Kidney (tissue), 14 donors: ENCODE data around the gene NCKAP5. TPM values are rescaled to one million over a fixed set of nuclear protein-coding genes. Genes with fewer than 3 reads are reported as not detected.

Source experiments
- DNase-seq, 5 donors: peaks; one replicate each; pipeline ENCODE4 v3.0.0-alpha.2; 2013 to 2020
- FAIRE-seq: peaks from 2 replicates; lab custom pipeline; 2012; peaks lifted over from hg19 to GRCh38; lab: Jason Lieb, UNC
- H3K27ac ChIP-seq, 2 donors: one replicate each; pipeline ENCODE4 v1.7.0; 2013; ENCODE audit warnings: low read depth in 2 of 2, low read length in 2 of 2, inconsistent platforms in 1 of 2
- H3K27me3 ChIP-seq: one replicate; pipeline ENCODE4 v1.7.1; 2013; ENCODE audit warnings: low read length, inconsistent platforms; ENCODE audit not compliant: control insufficient read depth, insufficient read depth
- H3K36me3 ChIP-seq, 3 donors: one replicate each; pipeline versions ENCODE4 v1.7.0 to v1.7.1; 2013; ENCODE audit warnings: low read length in 3 of 3, control low read depth in 1 of 3, inconsistent platforms in 1 of 3; ENCODE audit not compliant: insufficient read depth in 3 of 3, control insufficient read depth in 2 of 3
- H3K4me1 ChIP-seq, 3 donors: one replicate each; pipeline versions ENCODE4 v1.7.0 to v1.7.1; 2013; ENCODE audit warnings: low read length in 3 of 3, inconsistent platforms in 1 of 3, low read depth in 1 of 3; ENCODE audit not compliant: control insufficient read depth in 2 of 3, insufficient read depth in 2 of 3
- H3K4me3 ChIP-seq, 3 donors: one replicate each; pipeline versions ENCODE4 v1.7.0 to v1.8.1; 2013; ENCODE audit warnings: low read length in 3 of 3, control low read depth in 1 of 3, inconsistent platforms in 1 of 3
- H3K9ac ChIP-seq, 3 donors: one replicate each; pipeline versions ENCODE4 v1.7.0 to v1.7.1; 2013; ENCODE audit warnings: low read length in 3 of 3, control low read depth in 1 of 3, inconsistent platforms in 1 of 3
- H3K9me3 ChIP-seq, 3 donors: one replicate each; pipeline versions ENCODE4 v1.7.0 to v1.7.1; 2013; ENCODE audit warnings: low read length in 3 of 3, control low read depth in 1 of 3, inconsistent platforms in 1 of 3; ENCODE audit not compliant: control insufficient read depth in 2 of 3, insufficient read depth in 1 of 3
- intact Hi-C: fragments of 100-400 bp; cut with DNase I; formaldehyde crosslinking; loops from one replicate; pipeline ENCODE4 v1.11.1; 2022
- polyA plus RNA-seq: library from polyadenylated mRNA; stranded (reverse); fragments of 350-450 nt; fragmentation: Illumina TruSeq; extraction: RNeasy Lipid Tissue Mini Kit (QIAGEN cat#74804); gene quantifications from one replicate; pipeline ENCODE4 v1.2.3, GENCODE V29; 2014; ENCODE audit warnings: low read depth, low replicate concordance; ENCODE audit not compliant: insufficient read depth
- total RNA-seq: library from RNA; stranded (reverse); fragmentation: NEBNext Ultra II Directional; extraction: Animal tissue kit (Norgen Biotek cat#: 25700); gene quantifications from one replicate; pipeline ENCODE4 v1.2.1, GENCODE V29; 2021
- TF ChIP-seq, protein P1 (sequence below): IDR thresholded peaks from 3 replicates; pipeline ENCODE4 v1.5.1; 2012; ENCODE audit warnings: mild to moderate bottlenecking, moderate library complexity, borderline replicate concordance; ENCODE audit not compliant: insufficient read depth; ENCODE audit errors: extremely low read depth
- donor health status: control.
- donor health status: control.
- donor health status: control.
- donor health status: control.
- donor health status: control.
- donor health status: DM: yes; HTN: yes; CAD: no.
- donor health status: Normal renal cell carcinoma (clear cell type).

The NCKAP5 gene
- total and polyA plus RNA-seq, 2 donors from 2014 or later = 1.8 to 2.9 TPM

DNA sequence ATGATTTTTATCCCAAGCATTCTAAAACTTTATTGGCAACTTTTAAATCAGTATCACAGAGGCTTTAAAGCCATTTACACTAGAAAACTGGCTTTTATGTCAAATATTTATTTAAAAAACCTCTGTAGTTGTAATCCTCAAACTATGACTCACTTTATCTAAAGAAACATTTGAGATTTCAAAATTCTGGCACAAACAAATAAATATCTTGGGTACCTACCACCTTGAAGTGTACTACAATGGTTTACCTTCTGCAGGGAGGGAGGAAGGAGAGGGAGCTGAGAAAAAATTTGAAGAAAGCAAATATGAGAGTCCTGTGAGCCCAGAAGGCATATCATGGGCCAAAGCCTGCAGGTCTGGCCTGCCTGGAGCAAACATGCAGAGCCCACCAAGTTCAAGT lies 155.6 kb downstream of the NCKAP5 start:
- no peak for FAIRE-seq
- Histone ChIP-seq H3K27me3 (no peaks in the 10 kb centered on the region), H3K27ac (no peak overlapping the region), H3K9ac (no peak overlapping the region), H3K9me3 (no peaks in the 10 kb centered on the region), H3K36me3 (no peaks in the 10 kb centered on the region), H3K4me1 (no peaks in the 10 kb centered on the region), H3K4me3 (no peak overlapping the region)
- intact Hi-C loops = no loop called here
- TF ChIP-seq, protein P1, sequence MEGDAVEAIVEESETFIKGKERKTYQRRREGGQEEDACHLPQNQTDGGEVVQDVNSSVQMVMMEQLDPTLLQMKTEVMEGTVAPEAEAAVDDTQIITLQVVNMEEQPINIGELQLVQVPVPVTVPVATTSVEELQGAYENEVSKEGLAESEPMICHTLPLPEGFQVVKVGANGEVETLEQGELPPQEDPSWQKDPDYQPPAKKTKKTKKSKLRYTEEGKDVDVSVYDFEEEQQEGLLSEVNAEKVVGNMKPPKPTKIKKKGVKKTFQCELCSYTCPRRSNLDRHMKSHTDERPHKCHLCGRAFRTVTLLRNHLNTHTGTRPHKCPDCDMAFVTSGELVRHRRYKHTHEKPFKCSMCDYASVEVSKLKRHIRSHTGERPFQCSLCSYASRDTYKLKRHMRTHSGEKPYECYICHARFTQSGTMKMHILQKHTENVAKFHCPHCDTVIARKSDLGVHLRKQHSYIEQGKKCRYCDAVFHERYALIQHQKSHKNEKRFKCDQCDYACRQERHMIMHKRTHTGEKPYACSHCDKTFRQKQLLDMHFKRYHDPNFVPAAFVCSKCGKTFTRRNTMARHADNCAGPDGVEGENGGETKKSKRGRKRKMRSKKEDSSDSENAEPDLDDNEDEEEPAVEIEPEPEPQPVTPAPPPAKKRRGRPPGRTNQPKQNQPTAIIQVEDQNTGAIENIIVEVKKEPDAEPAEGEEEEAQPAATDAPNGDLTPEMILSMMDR = no peak
- no peak for DNase-seq

DNA sequence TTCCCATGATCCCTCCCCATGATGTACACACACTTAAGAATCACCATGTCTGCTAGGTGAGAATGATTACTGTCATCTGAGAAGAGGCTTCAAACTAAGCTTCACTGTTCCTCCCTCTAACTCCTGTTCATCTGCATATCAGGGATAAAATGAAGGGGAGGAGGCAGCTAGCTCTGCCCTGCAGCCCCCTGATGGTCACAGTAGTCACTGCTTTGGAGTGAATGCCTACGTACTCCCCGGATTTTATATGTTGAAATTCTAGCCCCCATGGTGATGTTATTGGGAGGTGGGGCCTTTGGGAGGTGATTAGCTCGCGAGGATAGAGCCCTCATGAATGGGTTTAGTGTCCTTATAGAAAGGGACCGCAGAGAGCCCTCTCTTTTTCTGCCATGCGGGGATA lies 156.4 kb downstream of the NCKAP5 start:
- intact Hi-C loops = no loop called here
- no peaks in the 10 kb centered on the region for H3K27me3 ChIP-seq
- no peaks in the 10 kb centered on the region for H3K9me3 ChIP-seq
- FAIRE-seq = no peak
- H3K36me3 ChIP-seq = no peaks in the 10 kb centered on the region
- no peak overlapping the region for H3K9ac ChIP-seq
- no peak overlapping the region for H3K27ac ChIP-seq
- no peak overlapping the region for H3K4me3 ChIP-seq
- TF ChIP-seq, protein P1 = no peak
- no peak for DNase-seq
- H3K4me1 ChIP-seq = no peaks in the 10 kb centered on the region

DNA sequence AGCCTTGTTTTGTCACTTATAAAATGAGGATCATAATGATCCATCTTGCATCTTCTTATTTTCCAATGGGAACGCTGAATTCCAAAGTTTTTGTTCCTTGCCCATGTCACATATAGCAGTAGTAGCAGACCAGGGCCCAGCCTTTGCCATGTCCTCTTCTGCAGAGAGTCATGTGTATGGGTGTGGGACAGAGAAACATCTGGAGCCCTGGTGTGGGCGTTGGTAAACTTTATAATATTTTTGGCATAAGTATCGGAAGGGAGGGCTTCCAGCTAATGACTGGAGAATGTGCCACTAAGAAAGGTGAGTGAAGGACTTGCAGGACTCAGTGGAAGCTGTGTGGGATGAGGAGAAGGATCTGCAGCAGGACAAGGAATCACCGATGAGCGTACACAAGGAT lies 157.2 kb downstream of the NCKAP5 start:
- TF ChIP-seq, protein P1 = no peak
- no peaks in the 10 kb centered on the region for H3K36me3 ChIP-seq
- no peaks in the 10 kb centered on the region for H3K9me3 ChIP-seq
- no peak overlapping the region for H3K4me3 ChIP-seq
- no peaks in the 10 kb centered on the region for H3K27me3 ChIP-seq
- no peaks in the 10 kb centered on the region for H3K4me1 ChIP-seq
- no peak overlapping the region for H3K9ac ChIP-seq
- no peak for DNase-seq
- H3K27ac ChIP-seq = no peak overlapping the region
- intact Hi-C loops = no loop called here
- no peak for FAIRE-seq

DNA sequence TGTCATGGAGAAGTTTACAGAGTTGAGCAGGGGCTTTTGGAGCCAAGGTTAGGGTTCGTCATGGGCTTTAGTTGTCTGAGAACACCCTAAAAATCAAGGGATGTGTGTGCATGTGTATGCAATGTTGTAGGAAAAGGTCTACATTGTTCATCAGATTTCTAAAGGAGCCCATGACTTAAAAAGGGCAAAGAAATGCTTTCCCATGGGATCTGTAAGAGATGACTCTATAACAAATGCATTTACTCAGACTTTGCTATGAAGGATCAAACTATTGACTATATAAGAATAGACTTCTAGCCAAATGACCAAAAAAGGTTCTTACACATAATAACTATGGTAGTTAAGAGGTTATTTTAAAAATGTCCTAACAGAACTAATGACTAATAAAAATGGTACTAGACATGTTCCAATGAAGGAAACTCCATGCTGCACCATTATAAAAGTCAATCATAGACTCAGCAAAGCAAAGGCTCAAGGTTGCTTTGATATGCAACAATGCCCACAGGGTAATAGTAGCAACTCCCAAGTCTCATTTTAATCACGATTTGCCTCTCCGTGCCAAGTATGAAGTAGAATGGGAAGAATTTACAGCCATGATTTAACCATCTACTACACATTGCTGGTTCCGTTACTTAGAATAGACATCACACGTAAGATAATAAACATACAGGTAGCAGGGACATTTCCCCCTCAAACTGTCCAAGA lies 158.5 kb downstream of the NCKAP5 start:
- TF ChIP-seq, protein P1 = no peak
- intact Hi-C loops = no loop called here
- no peak overlapping the region for H3K9ac ChIP-seq
- no peaks in the 10 kb centered on the region for H3K9me3 ChIP-seq
- DNase-seq (no peak), FAIRE-seq (no peak)
- H3K27ac ChIP-seq = no peak overlapping the region
- no peaks in the 10 kb centered on the region for H3K4me1 ChIP-seq
- H3K4me3 ChIP-seq = no peak overlapping the region
- H3K36me3 ChIP-seq = no peaks in the 10 kb centered on the region
- no peaks in the 10 kb centered on the region for H3K27me3 ChIP-seq
